GM23338 (cell line): ENCODE measurements around the gene DTD2. TPM values are rescaled to one million over a fixed set of nuclear protein-coding genes. Genes with fewer than 3 reads are reported as not detected.

Experiments
- ATAC-seq: fragments of 200-7000 bp; cut with Tn5 transposase; 3 replicates; pipeline ENCODE4 v1.9.1; 2020
- DNase-seq: peaks from one replicate; pipeline ENCODE4 v3.0.0-alpha.2; 2015; ENCODE audit warnings: low spot score
- H2AFZ ChIP-seq: fragments of 200-600 bp; sonication (generic); 2 replicates; pipeline ENCODE4 v1.8.0; 2016; ENCODE audit warnings: antibody characterized with exemption, mild to moderate bottlenecking, moderate library complexity
- H3F3A ChIP-seq: fragments of 200-600 bp; sonication (generic); replicated peaks from 2 replicates; pipeline ENCODE4 v1.8.0; 2017; ENCODE audit warnings: antibody characterized with exemption, mixed run types, low read depth
- H3K27ac ChIP-seq: fragments of 200-600 bp; sonication (generic); 2 replicates; pipeline ENCODE4 v1.6.1; 2016; ENCODE audit warnings: low read depth
- H3K27me3 ChIP-seq: fragments of 200-600 bp; sonication (generic); 2 replicates; pipeline ENCODE4 v1.8.0; 2016; ENCODE audit warnings: mild to moderate bottlenecking, mixed run types, moderate library complexity; ENCODE audit not compliant: insufficient read depth
- H3K36me3 ChIP-seq: fragments of 200-600 bp; sonication (generic); 2 replicates; pipeline ENCODE4 v1.8.0; 2016; ENCODE audit warnings: mild to moderate bottlenecking; ENCODE audit not compliant: insufficient read depth
- H3K4me1 ChIP-seq: fragments of 200-600 bp; sonication (generic); 2 replicates; pipeline ENCODE4 v1.8.0; 2016; ENCODE audit warnings: mild to moderate bottlenecking, moderate library complexity; ENCODE audit not compliant: insufficient read depth
- H3K4me2 ChIP-seq: fragments of 200-600 bp; sonication (generic); 2 replicates; pipeline ENCODE4 v1.7.1; 2017; ENCODE audit warnings: mixed run types
- H3K4me3 ChIP-seq: fragments of 200-600 bp; sonication (generic); 2 replicates; pipeline ENCODE4 v1.6.1; 2016; ENCODE audit warnings: mixed run types
- H3K79me2 ChIP-seq: fragments of 200-600 bp; sonication (generic); replicated peaks from 2 replicates; pipeline ENCODE4 v1.8.0; 2017; ENCODE audit warnings: mild to moderate bottlenecking; ENCODE audit not compliant: insufficient read depth
- H3K9me2 ChIP-seq: fragments of 200-600 bp; sonication (generic); 2 replicates; pipeline ENCODE4 v1.8.0; 2017; ENCODE audit not compliant: insufficient read depth
- H4K20me1 ChIP-seq: fragments of 200-600 bp; sonication (generic); replicated peaks from 2 replicates; pipeline ENCODE4 v1.8.0; 2017; ENCODE audit warnings: mild to moderate bottlenecking; ENCODE audit not compliant: insufficient read depth
- H3K27ac Mint-ChIP-seq: 2 replicates; pipeline ENCODE4 v1.8.0; 2020; ENCODE audit warnings: inconsistent platforms, mild to moderate bottlenecking, moderate library complexity, mixed read lengths
- H3K27me3 Mint-ChIP-seq: 3 replicates; pipeline ENCODE4 v1.8.0; 2022; ENCODE audit warnings: low read depth, mild to moderate bottlenecking, moderate library complexity, mixed read lengths, inconsistent platforms; ENCODE audit not compliant: insufficient read depth, poor library complexity
- H3K36me3 Mint-ChIP-seq: 3 replicates; pipeline ENCODE4 v1.8.0; 2021; ENCODE audit warnings: low read depth, mild to moderate bottlenecking, inconsistent platforms, moderate library complexity, mixed read lengths
- H3K4me1 Mint-ChIP-seq: 3 replicates; pipeline ENCODE4 v1.8.0; 2020; ENCODE audit warnings: mild to moderate bottlenecking, inconsistent platforms, mixed read lengths
- H3K4me3 Mint-ChIP-seq: 3 replicates; pipeline ENCODE4 v1.8.0; 2021; ENCODE audit warnings: moderate library complexity, mild to moderate bottlenecking, inconsistent platforms, mixed read lengths
- H3K9me3 Mint-ChIP-seq: 3 replicates; pipeline ENCODE4 v1.8.0; 2020; ENCODE audit warnings: moderate library complexity, mild to moderate bottlenecking, inconsistent platforms, mixed read lengths
- EZH2phosphoT487 ChIP-seq: fragments of 200-600 bp; sonication (generic); IDR thresholded peaks from one replicate; pipeline ENCODE4 v1.8.1; 2018; ENCODE audit warnings: antibody characterized with exemption; ENCODE audit not compliant: unreplicated experiment
- JUNB ChIP-seq: IDR thresholded peaks from one replicate; pipeline ENCODE4 v1.6.1; 2016; ENCODE audit warnings: antibody characterized with exemption; ENCODE audit not compliant: unreplicated experiment
- NANOG ChIP-seq: IDR thresholded peaks from 2 replicates; pipeline ENCODE4 v1.6.1; 2016; ENCODE audit warnings: antibody characterized with exemption, borderline replicate concordance
- POLR2AphosphoS5 ChIP-seq: IDR thresholded peaks from 2 replicates; pipeline ENCODE4 v1.6.1; 2016; ENCODE audit warnings: antibody characterized with exemption, low read depth
- STAT1 ChIP-seq: IDR thresholded peaks from one replicate; pipeline ENCODE4 v1.6.1; 2016; ENCODE audit warnings: antibody characterized with exemption; ENCODE audit not compliant: unreplicated experiment
- ZNF331 ChIP-seq: fragments of 250-450 bp; sonication (Bioruptor Pico); IDR thresholded peaks from 2 replicates; pipeline ENCODE4 v1.5.0; 2020; ENCODE audit warnings: low read depth, mild to moderate bottlenecking, moderate library complexity
- polyA plus RNA-seq: library from polyadenylated mRNA; unstranded; fragments of >200 nt; fragmentation: Nextera tagmentation; extraction: Ambion mirVana; gene quantifications from 2 replicates; pipeline ENCODE4 v1.2.1, GENCODE V29; 2016
- total RNA-seq: library from RNA; depleted of rRNA; stranded (reverse); fragments of >200 nt; shearing (Covaris generic); gene quantifications from 2 replicates; pipeline ENCODE4 v1.2.3, GENCODE V29; 2014
- TF ChIP-seq, protein P1 (sequence below), 2 experiments: fragments of 200-600 bp in 1 of 2; sonication (generic) in 1 of 2; conservative IDR thresholded peaks; 2 replicates each; pipeline versions ENCODE4 v1.5.1 to v1.6.1; 2016 to 2017; ENCODE audit warnings: antibody characterized with exemption in 2 of 2, low read depth in 2 of 2, mild to moderate bottlenecking in 2 of 2, moderate library complexity in 1 of 2
- TF ChIP-seq, protein P2 (sequence below): IDR thresholded peaks from 2 replicates; pipeline ENCODE4 v1.6.1; 2016; ENCODE audit warnings: antibody characterized with exemption
- TF ChIP-seq, protein P3 (sequence below): fragments of 250-450 bp; sonication (Bioruptor Pico); IDR thresholded peaks from 2 replicates; pipeline ENCODE4 v1.5.0; 2020; ENCODE audit warnings: mild to moderate bottlenecking, moderate library complexity

DTD2 gene
- total and polyA plus RNA-seq, 2 experiments from 2014 or later, result 6.3 to 37.5 TPM

DNA sequence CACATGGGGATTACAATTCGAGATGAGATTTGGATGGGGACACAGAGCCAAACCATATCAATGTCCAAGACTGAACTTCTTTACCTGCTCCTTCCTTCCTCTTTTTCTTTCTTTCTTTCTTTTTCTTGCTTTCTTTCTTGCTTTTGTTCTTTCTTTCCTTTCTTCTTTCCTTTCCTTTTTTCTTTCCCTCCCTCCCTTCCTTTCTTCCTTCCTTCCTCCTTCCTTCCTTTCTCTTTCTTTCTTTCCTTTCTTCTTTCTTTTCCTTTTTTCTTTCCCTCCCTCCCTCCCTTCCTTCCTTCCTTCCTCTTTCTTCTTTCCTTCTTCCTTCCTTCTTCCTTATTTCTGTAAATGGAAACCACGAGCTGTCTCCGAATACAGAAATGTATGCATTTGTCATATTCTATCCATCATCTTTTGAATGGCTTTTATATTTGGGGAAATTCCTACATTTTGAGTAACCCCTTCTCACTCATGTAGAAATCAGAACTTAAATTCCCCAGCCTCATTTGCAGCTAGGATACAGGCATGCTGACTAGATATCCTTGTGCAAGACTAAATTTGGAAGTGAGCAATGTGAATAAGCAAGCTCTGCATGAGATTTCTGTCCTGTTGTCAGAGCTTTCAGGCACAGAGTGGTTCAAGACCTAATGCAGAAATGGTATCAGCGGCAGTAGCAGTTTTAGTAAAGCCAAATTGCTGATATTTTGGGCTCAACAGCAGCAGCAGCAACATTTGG lies 19.0 kb upstream of the DTD2 start:
- no peak for TF ChIP-seq ZNF331
- no peak for TF ChIP-seq STAT1
- no peaks in the 10 kb centered on the region; the same call in 1 of the 2 replicates for H3K9me2 ChIP-seq
- Mint-ChIP-seq H3K4me1 (no peaks in the 10 kb centered on the region), H3K9me3 (peaks cover 11% of the 10 kb centered on the region), H3K4me3 (no peak overlapping the region), H3K27ac (no peak overlapping the region), H3K27me3 (no peaks in the 10 kb centered on the region), H3K36me3 (peaks cover 9% of the 10 kb centered on the region; the same call in 2 of the 3 replicates)
- H3K4me1 ChIP-seq, result no peaks in the 10 kb centered on the region
- no peak overlapping the region for H3K4me2 ChIP-seq
- H3K27me3 ChIP-seq, result no peaks in the 10 kb centered on the region
- no peak overlapping the region for H2AFZ ChIP-seq
- H3K4me3 ChIP-seq, result no peak overlapping the region
- ATAC-seq (no peak), DNase-seq (no peak)
- no peaks in the 10 kb centered on the region for H3K79me2 ChIP-seq
- no peak overlapping the region for H3K27ac ChIP-seq
- no peaks in the 10 kb centered on the region for H4K20me1 ChIP-seq
- H3K36me3 ChIP-seq, result no peaks in the 10 kb centered on the region
- no peaks in the 10 kb centered on the region for H3F3A ChIP-seq

DNA sequence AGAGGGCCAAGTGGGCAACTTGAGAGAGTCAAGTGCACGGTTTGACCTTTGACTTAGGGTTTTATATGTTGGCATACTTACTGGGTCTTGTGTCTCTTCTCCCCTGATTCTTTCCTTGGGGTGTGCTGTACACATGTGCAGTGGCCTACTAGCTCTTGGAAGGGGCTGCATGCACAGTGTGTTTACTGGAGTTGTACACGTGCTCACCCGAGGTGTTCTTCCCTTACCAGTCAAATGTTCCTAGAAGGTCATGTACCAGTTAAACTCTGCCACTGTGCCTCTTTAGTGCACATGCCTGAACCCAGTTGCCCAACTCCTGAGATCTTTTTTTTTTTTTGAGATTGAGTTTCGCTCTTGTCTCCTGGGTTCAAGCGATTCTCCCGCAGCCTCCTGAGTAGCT lies 9.2 kb upstream of the DTD2 start:
- no peaks in the 10 kb centered on the region for H3K36me3 Mint-ChIP-seq
- Histone ChIP-seq H3K4me1 (no peaks in the 10 kb centered on the region), H3K4me3 (no peak overlapping the region), H3K9me2 (peaks cover 10% of the 10 kb centered on the region), H3K27ac (no peak overlapping the region), H2AFZ (no peak overlapping the region), H3F3A (no peaks in the 10 kb centered on the region), H3K4me2 (no peak overlapping the region), H3K27me3 (no peaks in the 10 kb centered on the region), H4K20me1 (no peaks in the 10 kb centered on the region), H3K79me2 (no peaks in the 10 kb centered on the region), H3K36me3 (no peaks in the 10 kb centered on the region)
- no peaks in the 10 kb centered on the region; the same call in 2 of the 3 replicates for H3K9me3 Mint-ChIP-seq
- H3K27me3 Mint-ChIP-seq, result peaks cover 4% of the 10 kb centered on the region
- DNase-seq (no peak), ATAC-seq (no peak)
- no peak overlapping the region for H3K4me3 Mint-ChIP-seq
- peaks cover 2% of the 10 kb centered on the region for H3K4me1 Mint-ChIP-seq
- H3K27ac Mint-ChIP-seq, result no peak overlapping the region
- TF ChIP-seq EZH2phosphoT487 (no peak), JUNB (no peak), POLR2AphosphoS5 (no peak), ZNF331 (no peak), NANOG (no peak)
- TF ChIP-seq, protein P1, sequence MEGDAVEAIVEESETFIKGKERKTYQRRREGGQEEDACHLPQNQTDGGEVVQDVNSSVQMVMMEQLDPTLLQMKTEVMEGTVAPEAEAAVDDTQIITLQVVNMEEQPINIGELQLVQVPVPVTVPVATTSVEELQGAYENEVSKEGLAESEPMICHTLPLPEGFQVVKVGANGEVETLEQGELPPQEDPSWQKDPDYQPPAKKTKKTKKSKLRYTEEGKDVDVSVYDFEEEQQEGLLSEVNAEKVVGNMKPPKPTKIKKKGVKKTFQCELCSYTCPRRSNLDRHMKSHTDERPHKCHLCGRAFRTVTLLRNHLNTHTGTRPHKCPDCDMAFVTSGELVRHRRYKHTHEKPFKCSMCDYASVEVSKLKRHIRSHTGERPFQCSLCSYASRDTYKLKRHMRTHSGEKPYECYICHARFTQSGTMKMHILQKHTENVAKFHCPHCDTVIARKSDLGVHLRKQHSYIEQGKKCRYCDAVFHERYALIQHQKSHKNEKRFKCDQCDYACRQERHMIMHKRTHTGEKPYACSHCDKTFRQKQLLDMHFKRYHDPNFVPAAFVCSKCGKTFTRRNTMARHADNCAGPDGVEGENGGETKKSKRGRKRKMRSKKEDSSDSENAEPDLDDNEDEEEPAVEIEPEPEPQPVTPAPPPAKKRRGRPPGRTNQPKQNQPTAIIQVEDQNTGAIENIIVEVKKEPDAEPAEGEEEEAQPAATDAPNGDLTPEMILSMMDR (conservative IDR thresholded peaks at IDR 0.05; ENCODE audit: low read depth in 2 of 2), result no peak
- TF ChIP-seq, protein P2, sequence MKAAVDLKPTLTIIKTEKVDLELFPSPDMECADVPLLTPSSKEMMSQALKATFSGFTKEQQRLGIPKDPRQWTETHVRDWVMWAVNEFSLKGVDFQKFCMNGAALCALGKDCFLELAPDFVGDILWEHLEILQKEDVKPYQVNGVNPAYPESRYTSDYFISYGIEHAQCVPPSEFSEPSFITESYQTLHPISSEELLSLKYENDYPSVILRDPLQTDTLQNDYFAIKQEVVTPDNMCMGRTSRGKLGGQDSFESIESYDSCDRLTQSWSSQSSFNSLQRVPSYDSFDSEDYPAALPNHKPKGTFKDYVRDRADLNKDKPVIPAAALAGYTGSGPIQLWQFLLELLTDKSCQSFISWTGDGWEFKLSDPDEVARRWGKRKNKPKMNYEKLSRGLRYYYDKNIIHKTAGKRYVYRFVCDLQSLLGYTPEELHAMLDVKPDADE, result no peak
- TF ChIP-seq, protein P3, sequence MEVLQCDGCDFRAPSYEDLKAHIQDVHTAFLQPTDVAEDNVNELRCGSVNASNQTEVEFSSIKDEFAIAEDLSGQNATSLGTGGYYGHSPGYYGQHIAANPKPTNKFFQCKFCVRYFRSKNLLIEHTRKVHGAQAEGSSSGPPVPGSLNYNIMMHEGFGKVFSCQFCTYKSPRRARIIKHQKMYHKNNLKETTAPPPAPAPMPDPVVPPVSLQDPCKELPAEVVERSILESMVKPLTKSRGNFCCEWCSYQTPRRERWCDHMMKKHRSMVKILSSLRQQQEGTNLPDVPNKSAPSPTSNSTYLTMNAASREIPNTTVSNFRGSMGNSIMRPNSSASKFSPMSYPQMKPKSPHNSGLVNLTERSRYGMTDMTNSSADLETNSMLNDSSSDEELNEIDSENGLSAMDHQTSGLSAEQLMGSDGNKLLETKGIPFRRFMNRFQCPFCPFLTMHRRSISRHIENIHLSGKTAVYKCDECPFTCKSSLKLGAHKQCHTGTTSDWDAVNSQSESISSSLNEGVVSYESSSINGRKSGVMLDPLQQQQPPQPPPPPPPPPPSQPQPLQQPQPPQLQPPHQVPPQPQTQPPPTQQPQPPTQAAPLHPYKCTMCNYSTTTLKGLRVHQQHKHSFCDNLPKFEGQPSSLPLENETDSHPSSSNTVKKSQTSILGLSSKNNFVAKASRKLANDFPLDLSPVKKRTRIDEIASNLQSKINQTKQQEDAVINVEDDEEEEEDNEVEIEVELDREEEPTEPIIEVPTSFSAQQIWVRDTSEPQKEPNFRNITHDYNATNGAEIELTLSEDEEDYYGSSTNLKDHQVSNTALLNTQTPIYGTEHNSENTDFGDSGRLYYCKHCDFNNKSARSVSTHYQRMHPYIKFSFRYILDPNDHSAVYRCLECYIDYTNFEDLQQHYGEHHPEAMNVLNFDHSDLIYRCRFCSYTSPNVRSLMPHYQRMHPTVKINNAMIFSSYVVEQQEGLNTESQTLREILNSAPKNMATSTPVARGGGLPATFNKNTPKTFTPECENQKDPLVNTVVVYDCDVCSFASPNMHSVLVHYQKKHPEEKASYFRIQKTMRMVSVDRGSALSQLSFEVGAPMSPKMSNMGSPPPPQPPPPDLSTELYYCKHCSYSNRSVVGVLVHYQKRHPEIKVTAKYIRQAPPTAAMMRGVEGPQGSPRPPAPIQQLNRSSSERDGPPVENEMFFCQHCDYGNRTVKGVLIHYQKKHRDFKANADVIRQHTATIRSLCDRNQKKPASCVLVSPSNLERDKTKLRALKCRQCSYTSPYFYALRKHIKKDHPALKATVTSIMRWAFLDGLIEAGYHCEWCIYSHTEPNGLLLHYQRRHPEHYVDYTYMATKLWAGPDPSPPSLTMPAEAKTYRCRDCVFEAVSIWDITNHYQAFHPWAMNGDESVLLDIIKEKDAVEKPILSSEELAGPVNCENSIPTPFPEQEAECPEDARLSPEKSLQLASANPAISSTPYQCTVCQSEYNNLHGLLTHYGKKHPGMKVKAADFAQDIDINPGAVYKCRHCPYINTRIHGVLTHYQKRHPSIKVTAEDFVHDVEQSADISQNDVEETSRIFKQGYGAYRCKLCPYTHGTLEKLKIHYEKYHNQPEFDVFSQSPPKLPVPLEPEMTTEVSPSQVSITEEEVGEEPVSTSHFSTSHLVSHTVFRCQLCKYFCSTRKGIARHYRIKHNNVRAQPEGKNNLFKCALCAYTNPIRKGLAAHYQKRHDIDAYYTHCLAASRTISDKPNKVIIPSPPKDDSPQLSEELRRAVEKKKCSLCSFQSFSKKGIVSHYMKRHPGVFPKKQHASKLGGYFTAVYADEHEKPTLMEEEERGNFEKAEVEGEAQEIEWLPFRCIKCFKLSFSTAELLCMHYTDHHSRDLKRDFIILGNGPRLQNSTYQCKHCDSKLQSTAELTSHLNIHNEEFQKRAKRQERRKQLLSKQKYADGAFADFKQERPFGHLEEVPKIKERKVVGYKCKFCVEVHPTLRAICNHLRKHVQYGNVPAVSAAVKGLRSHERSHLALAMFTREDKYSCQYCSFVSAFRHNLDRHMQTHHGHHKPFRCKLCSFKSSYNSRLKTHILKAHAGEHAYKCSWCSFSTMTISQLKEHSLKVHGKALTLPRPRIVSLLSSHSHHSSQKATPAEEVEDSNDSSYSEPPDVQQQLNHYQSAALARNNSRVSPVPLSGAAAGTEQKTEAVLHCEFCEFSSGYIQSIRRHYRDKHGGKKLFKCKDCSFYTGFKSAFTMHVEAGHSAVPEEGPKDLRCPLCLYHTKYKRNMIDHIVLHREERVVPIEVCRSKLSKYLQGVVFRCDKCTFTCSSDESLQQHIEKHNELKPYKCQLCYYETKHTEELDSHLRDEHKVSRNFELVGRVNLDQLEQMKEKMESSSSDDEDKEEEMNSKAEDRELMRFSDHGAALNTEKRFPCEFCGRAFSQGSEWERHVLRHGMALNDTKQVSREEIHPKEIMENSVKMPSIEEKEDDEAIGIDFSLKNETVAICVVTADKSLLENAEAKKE (CRISPR knock-in tag), result no peak
